Thoracic aorta (tissue), 2 donors: ENCODE results near the gene ECEL1. TPM values are rescaled to one million over a fixed set of nuclear protein-coding genes. Genes with fewer than 3 reads are reported as not detected.
"Not testable (repeated sequence)": the region's sequence is repeated elsewhere in the genome, so short reads cannot be mapped to it uniquely, and the experiment has no call there.

Experiments
- ATAC-seq: fragments of 150-250 bp; one replicate; pipeline ENCODE4 v1.8.0; 2017; ENCODE audit warnings: low read depth; ENCODE audit not compliant: insufficient number of reproducible peaks, low FRiP score
- DNase-seq: peaks from one replicate; pipeline ENCODE4 v3.0.0-alpha.2; 2020; ENCODE audit warnings: low spot score
- H3K27ac ChIP-seq, 2 donors: fragments of 200-600 bp; sonication (generic); 1 replicate in 1 of 2; 2 replicates in 1 of 2; pipeline ENCODE4 v1.5.1; 2016; ENCODE audit warnings: mild to moderate bottlenecking in 2 of 2, moderate library complexity in 2 of 2
- H3K27me3 ChIP-seq: fragments of 200-600 bp; sonication (generic); replicated peaks from 2 replicates; pipeline ENCODE4 v1.6.0; 2016; ENCODE audit warnings: mild to moderate bottlenecking; ENCODE audit not compliant: insufficient read depth
- H3K36me3 ChIP-seq: fragments of 200-600 bp; sonication (generic); one replicate; pipeline ENCODE4 v1.5.1; 2016
- H3K4me1 ChIP-seq, 2 donors: fragments of 200-600 bp; sonication (generic); 1 replicate in 1 of 2; 2 replicates in 1 of 2; pipeline versions ENCODE4 v1.5.1 to v1.6.0; 2016; ENCODE audit warnings: low read depth in 2 of 2, mild to moderate bottlenecking in 1 of 2; ENCODE audit not compliant: control insufficient read depth in 1 of 2
- H3K4me3 ChIP-seq: fragments of 200-600 bp; sonication (generic); 2 replicates; pipeline ENCODE4 v1.5.1; 2016; ENCODE audit warnings: mild to moderate bottlenecking
- H3K9me3 ChIP-seq: fragments of 200-600 bp; sonication (generic); 2 replicates; pipeline ENCODE4 v1.5.1; 2016
- total RNA-seq, 2 donors: library from RNA; depleted of rRNA; stranded (reverse); fragments of >200 nt; gene quantifications; one replicate each; pipeline versions ENCODE4 v1.1.0 to v1.2.3, GENCODE V29; 2016
- TF ChIP-seq, protein P1 (sequence below): fragments of 200-600 bp; sonication (generic); IDR thresholded peaks from one replicate; pipeline ENCODE4 v1.5.1; 2019; ENCODE audit warnings: antibody characterized with exemption

ECEL1 gene
- total RNA-seq, 2 donors from 2014 or later = 1.6 to 2.8 TPM

DNA sequence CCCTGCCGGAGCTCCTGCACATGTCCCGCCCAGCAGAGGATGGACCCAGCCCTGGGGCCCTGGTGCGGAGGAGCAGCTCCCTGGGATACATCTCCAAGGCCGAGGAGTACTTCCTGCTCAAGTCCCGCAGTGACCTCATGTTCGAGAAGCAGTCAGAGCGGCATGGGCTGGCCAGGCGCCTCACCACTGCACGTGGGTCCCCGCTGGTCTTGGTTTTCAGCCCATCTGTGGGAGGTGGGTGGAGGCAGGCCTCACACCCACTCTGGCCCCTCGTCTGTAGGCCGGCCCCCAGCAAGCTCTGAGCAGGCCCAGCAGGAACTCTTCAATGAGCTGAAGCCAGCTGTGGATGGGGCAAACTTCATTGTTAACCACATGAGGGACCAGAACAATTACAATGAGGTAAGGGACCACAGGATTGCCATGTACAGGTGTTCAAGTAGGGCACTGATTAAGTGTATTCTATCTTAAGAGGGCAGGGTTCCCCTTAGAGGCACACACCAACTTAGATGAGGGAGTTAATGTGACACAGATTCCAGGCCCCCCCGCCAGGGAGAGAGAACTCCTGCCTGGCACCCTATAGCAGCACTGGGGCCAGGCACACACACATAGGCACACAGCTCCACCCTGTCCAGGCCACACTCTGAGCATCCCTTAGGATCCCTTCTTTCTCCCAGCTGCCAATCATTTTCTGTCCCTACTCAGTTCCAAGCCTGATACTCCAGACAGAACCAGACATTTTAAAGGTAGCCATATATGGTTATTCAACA, 46.5 kb upstream of the ECEL1 start:
- ATAC-seq (no peak), DNase-seq (no peak)
- Histone ChIP-seq H3K27ac (no peak overlapping the region), H3K27me3 (no peaks in the 10 kb centered on the region), H3K9me3 (peaks cover 3% of the 10 kb centered on the region), H3K4me1 (no peaks in the 10 kb centered on the region), H3K4me3 (no peak overlapping the region), H3K36me3 (no peaks in the 10 kb centered on the region)
- TF ChIP-seq, protein P1, sequence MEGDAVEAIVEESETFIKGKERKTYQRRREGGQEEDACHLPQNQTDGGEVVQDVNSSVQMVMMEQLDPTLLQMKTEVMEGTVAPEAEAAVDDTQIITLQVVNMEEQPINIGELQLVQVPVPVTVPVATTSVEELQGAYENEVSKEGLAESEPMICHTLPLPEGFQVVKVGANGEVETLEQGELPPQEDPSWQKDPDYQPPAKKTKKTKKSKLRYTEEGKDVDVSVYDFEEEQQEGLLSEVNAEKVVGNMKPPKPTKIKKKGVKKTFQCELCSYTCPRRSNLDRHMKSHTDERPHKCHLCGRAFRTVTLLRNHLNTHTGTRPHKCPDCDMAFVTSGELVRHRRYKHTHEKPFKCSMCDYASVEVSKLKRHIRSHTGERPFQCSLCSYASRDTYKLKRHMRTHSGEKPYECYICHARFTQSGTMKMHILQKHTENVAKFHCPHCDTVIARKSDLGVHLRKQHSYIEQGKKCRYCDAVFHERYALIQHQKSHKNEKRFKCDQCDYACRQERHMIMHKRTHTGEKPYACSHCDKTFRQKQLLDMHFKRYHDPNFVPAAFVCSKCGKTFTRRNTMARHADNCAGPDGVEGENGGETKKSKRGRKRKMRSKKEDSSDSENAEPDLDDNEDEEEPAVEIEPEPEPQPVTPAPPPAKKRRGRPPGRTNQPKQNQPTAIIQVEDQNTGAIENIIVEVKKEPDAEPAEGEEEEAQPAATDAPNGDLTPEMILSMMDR = no peak

- DNase-seq, H3K27me3 ChIP-seq, H3K9me3 ChIP-seq: not testable (repeated sequence)
Measured at GRCh38 chr2:232532821-232533220, 45.2 kb upstream of the ECEL1 start.

GRCh38 chr2:232532419-232532818, 44.8 kb upstream of the ECEL1 start:
- Histone ChIP-seq H3K9me3 (peaks cover 3% of the 10 kb centered on the region), H3K27me3 (no peaks in the 10 kb centered on the region)
- ATAC-seq = no peak

More at GRCh38 chr2:232532821-232533220, 45.2 kb upstream of the ECEL1 start:
- H3K4me1 ChIP-seq, ATAC-seq, H3K36me3 ChIP-seq, H3K27ac ChIP-seq, H3K4me3 ChIP-seq: not testable (repeated sequence)

GRCh38 chr2:232530626-232531260, 43.1 kb upstream of the ECEL1 start:
- ATAC-seq (no peak), DNase-seq (no peak)
- Histone ChIP-seq H3K4me3 (no peak overlapping the region), H3K27ac (no peak overlapping the region), H3K36me3 (no peaks in the 10 kb centered on the region), H3K4me1 (no peaks in the 10 kb centered on the region), H3K27me3 (no peaks in the 10 kb centered on the region), H3K9me3 (no peaks in the 10 kb centered on the region)
- TF ChIP-seq, protein P1 = no peak

More at GRCh38 chr2:232532419-232532818, 44.8 kb upstream of the ECEL1 start:
- DNase-seq = no peak
- TF ChIP-seq, protein P1 = no peak
- no peaks in the 10 kb centered on the region for H3K4me1 ChIP-seq
- no peak overlapping the region for H3K27ac ChIP-seq
- H3K4me3 ChIP-seq = no peak overlapping the region
- no peaks in the 10 kb centered on the region for H3K36me3 ChIP-seq

DNA sequence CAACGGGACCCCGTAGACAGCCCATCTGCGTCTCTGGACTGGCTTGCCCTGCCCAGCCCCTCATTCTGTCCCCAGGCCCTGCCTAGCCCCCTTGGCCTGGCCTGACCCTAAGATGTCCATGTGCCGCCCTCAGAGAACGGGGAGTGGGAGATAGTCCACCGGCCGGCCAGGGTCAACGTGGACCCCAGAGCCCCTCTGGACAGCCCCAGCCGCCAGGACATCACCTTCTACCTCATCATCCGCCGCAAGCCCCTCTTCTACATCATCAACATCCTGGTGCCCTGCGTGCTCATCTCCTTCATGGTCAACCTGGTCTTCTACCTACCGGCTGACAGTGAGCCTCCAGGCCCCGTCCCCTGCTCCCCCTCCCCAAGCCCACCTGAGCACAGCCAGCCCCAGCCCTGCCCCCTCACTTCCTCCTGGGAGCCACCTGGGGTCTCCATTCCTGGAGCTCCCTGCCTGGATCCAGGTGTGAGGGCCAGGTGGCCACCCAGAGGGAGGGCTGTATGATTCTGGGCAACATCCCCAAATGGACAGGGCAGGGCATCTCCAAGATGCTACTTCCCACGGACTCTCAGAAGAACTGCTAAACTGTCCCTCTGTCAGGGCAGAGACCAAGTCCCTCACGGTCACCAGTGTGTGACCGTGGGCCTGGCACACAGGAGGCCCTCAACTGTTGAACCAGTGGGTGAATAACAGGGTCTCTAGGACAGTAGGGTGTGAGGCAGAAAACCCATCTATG, 42.3 kb upstream of the ECEL1 start:
- no peak for ATAC-seq

More for the DNA sequence above, 42.3 kb upstream of the ECEL1 start:
- Histone ChIP-seq H3K4me1 (peaks cover 0 to 6% of the 10 kb centered on the region in 2 donors), H3K27ac (no peak overlapping the region), H3K9me3 (no peaks in the 10 kb centered on the region), H3K27me3 (no peaks in the 10 kb centered on the region), H3K36me3 (no peaks in the 10 kb centered on the region), H3K4me3 (no peak overlapping the region)
- no peak for DNase-seq
- TF ChIP-seq, protein P1 = no peak
